HFF-Myc (cell line): ENCODE measurements around the gene MPZL1.

Source experiments
- DNase-seq: peaks from one replicate; pipeline ENCODE4 v3.0.0-alpha.2; 2011; ENCODE audit warnings: low read depth; ENCODE audit errors: extremely low read depth
- H3K4me3 ChIP-seq: replicated peaks from 2 replicates; pipeline ENCODE4 v1.5.1; 2011; ENCODE audit warnings: low read depth, mild to moderate bottlenecking, control low read depth, low read length
- CTCF ChIP-seq: IDR thresholded peaks from 2 replicates; pipeline ENCODE4 v1.5.1; 2012; ENCODE audit warnings: mild to moderate bottlenecking, low read depth, low read length, control low read depth; ENCODE audit errors: missing control alignments

Gene MPZL1

GRCh38 chr1:167693425-167694045, 28.2 kb upstream of the MPZL1 start:
- no peak for DNase-seq
- no peak for TF ChIP-seq CTCF
- H3K4me3 ChIP-seq = no peak overlapping the region

GRCh38 chr1:167694691-167695090, 27.1 kb upstream of the MPZL1 start:
- no peak overlapping the region for H3K4me3 ChIP-seq
- no peak for DNase-seq
- no peak for TF ChIP-seq CTCF

GRCh38 chr1:167695147-167695546, 26.6 kb upstream of the MPZL1 start:
- no peak for TF ChIP-seq CTCF
- no peak overlapping the region for H3K4me3 ChIP-seq
- DNase-seq = no peak

- no peak for DNase-seq
- H3K4me3 ChIP-seq = no peak overlapping the region
- TF ChIP-seq CTCF = no peak
Observed at GRCh38 chr1:167695756-167696561, 25.8 kb upstream of the MPZL1 start.

- no peak overlapping the region for H3K4me3 ChIP-seq
- DNase-seq = no peak
- TF ChIP-seq CTCF = no peak
Observed at GRCh38 chr1:167697667-167698141, 24.1 kb upstream of the MPZL1 start.

- TF ChIP-seq CTCF = no peak
- DNase-seq = no peak
- no peak overlapping the region for H3K4me3 ChIP-seq
Observed at GRCh38 chr1:167698313-167698712, 23.5 kb upstream of the MPZL1 start.
